H1 (cell line): ENCODE results near the gene VPS26B. TPM values are rescaled to one million over a fixed set of nuclear protein-coding genes. Genes with fewer than 3 reads are reported as not detected.

ENCODE experiments used
- CTBP2 ChIP-seq: IDR thresholded peaks from 2 replicates; pipeline ENCODE4 v1.7.0; 2011; ENCODE audit warnings: borderline replicate concordance, mild to moderate bottlenecking, moderate library complexity, mixed read lengths, low read length; ENCODE audit not compliant: insufficient read depth, insufficient read length
- EGR1 ChIP-seq: IDR thresholded peaks from 2 replicates; pipeline ENCODE4 v1.6.1; 2011; ENCODE audit warnings: low read depth, low read length, borderline replicate concordance
- EP300 ChIP-seq, 2 experiments: IDR thresholded peaks; 1 replicate in 1 of 2; 2 replicates in 1 of 2; pipeline ENCODE4 v1.6.1; 2011 to 2012; ENCODE audit warnings: low read depth in 2 of 2, low read length in 2 of 2, mild to moderate bottlenecking in 2 of 2, borderline replicate concordance in 1 of 2, inconsistent platforms in 1 of 2, moderate library complexity in 1 of 2
- EZH2 ChIP-seq: fragments of 200-600 bp; sonication (generic); IDR thresholded peaks from 2 replicates; pipeline ENCODE4 v1.7.1; 2012; ENCODE audit warnings: low read depth, mild to moderate bottlenecking, moderate library complexity, low read length, inconsistent platforms; ENCODE audit not compliant: severe bottlenecking
- GABPA ChIP-seq: IDR thresholded peaks from 2 replicates; pipeline ENCODE4 v1.6.1; 2011; ENCODE audit warnings: mild to moderate bottlenecking, low read length, moderate library complexity, borderline replicate concordance; ENCODE audit not compliant: insufficient read depth
- JUND ChIP-seq: IDR thresholded peaks from 2 replicates; pipeline ENCODE4 v1.6.1; 2011; ENCODE audit warnings: mild to moderate bottlenecking, improper control_type of control experiment, low read length
- KDM1A ChIP-seq: fragments of 200-600, 300-600 bp; sonication (generic); IDR thresholded peaks from 2 replicates; pipeline ENCODE4 v1.7.1; 2016; ENCODE audit warnings: mild to moderate bottlenecking, low read length, borderline replicate concordance
- MAFK ChIP-seq: IDR thresholded peaks from 2 replicates; pipeline ENCODE4 v1.6.1; 2012; ENCODE audit warnings: low read depth, mild to moderate bottlenecking, improper control_type of control experiment, low read length
- NANOG ChIP-seq: IDR thresholded peaks from 2 replicates; pipeline ENCODE4 v1.6.1; 2011; ENCODE audit warnings: low read length, low read depth, mild to moderate bottlenecking, inconsistent platforms; ENCODE audit not compliant: insufficient read depth, poor library complexity, severe bottlenecking
- RBBP5 ChIP-seq: IDR thresholded peaks from 2 replicates; pipeline ENCODE4 v1.7.1; 2012; ENCODE audit warnings: low read depth, mild to moderate bottlenecking, inconsistent platforms, low read length, moderate library complexity, borderline replicate concordance
- RFX5 ChIP-seq: IDR thresholded peaks from 2 replicates; pipeline ENCODE4 v1.6.1; 2011; ENCODE audit warnings: low read depth, low read length, improper control_type of control experiment, borderline replicate concordance
- SIN3A ChIP-seq, 2 experiments: IDR thresholded peaks in 1 of 2; conservative IDR thresholded peaks in 1 of 2; 2 replicates each; pipeline ENCODE4 v1.6.1; 2011 to 2012; ENCODE audit warnings: low read length in 2 of 2, improper control_type of control experiment in 1 of 2, low read depth in 1 of 2, mild to moderate bottlenecking in 1 of 2
- SIX5 ChIP-seq: IDR thresholded peaks from 2 replicates; pipeline ENCODE4 v1.6.1; 2011; ENCODE audit warnings: mild to moderate bottlenecking, low read depth, low read length
- TBP ChIP-seq: IDR thresholded peaks from 2 replicates; pipeline ENCODE4 v1.6.1; 2011; ENCODE audit warnings: low read depth, low read length, improper control_type of control experiment
- TCF12 ChIP-seq: IDR thresholded peaks from 2 replicates; pipeline ENCODE4 v1.6.1; 2011; ENCODE audit warnings: low read depth, mild to moderate bottlenecking, low read length
- polyA plus RNA-seq, 7 experiments: library from polyadenylated mRNA; depleted of rRNA in 3 of 7; stranded (reverse) in 5 of 7; unstranded in 2 of 7; fragments of >200 nt in 5 of 7; fragments of 200-250 nt in 2 of 7; gene quantifications; 1 replicate in 5 of 7; 2 replicates in 1 of 7; 4 replicates in 1 of 7; pipeline versions ENCODE4 v1.2.1 to v1.2.3, GENCODE V29; 2011 to 2013; ENCODE audit warnings: missing spikeins in 2 of 7, mixed read lengths in 2 of 7
- total RNA-seq: library from RNA; stranded (reverse); fragmentation: NEBNext Ultra II Directional; extraction: Animal tissue kit (Norgen Biotek cat#: 25700); gene quantifications from 2 replicates; pipeline ENCODE4 v1.2.1, GENCODE V29; 2021
- TF ChIP-seq, protein P1 (sequence below): IDR thresholded peaks from 2 replicates; pipeline ENCODE4 v1.6.1; 2012; ENCODE audit warnings: inconsistent platforms

VPS26B gene
- total and polyA plus RNA-seq, 2 of the 8 experiments (the other 6 are each of a cell fraction or from before 2014, with no cell fraction given) = 18.3 to 27.0 TPM

DNA sequence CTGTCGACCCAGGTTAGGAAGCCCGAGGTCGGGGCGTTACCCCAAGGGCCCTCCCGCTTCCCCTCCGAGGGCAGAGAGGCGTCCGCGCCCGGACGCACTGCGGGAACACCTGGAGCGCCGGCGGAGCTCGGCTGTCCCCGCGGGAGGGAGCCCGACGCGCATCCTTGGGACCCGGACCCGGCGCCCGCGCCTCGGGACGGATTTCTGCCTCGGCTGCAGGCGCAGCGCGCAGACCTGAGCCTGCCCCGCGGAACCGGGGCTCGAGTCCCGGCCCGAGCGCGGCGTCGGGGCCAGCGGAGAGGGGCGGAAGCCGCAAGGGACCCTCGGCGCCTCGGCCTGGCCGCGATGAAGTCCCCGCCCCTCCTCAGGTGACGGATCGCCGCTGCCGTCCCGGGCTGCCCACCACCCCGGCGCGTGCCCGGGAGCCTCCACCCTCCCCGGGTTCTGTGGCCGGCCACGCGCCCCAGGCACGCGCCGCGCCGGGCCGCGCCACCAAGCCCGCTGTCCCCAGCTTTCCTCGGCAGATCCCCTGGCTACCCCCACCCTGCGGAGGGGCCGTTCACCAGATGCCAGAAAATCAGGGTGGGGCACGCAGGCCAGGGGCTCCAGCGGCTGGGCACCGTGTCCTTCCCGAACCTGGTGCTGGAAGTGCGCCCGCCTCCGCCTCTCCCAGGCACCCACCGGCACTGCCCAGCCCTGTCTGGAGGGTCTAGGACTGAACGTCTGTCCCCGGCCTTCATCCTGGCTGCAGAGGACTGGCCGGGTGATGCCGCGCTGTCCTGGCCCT lies 52.1 kb downstream of the VPS26B start (continued):
- TF ChIP-seq SIX5 (no peak), SIN3A (conservative IDR thresholded peaks at IDR 0.05 in 1 of 2, IDR thresholded peaks at IDR 0.05 in 1 of 2; ENCODE audit: low read depth in 1 of 2, low read length in 2 of 2) (peak; percentile 45 to 51; a peak in 2 of 4 replicates), TBP (no peak), RFX5 (no peak), RBBP5 (peak; percentile 94; the same call in 1 of the 2 replicates), MAFK (no peak), KDM1A (no peak), NANOG (no peak), JUND (no peak), EZH2 (no peak), GABPA (peak; percentile 40), TCF12 (no peak), EGR1 (no peak), EP300 (IDR thresholded peaks at IDR 0.05; ENCODE audit: borderline replicate concordance in 1 of 2, low read depth in 2 of 2, low read length in 2 of 2) (no peak), CTBP2 (no peak)
- TF ChIP-seq, protein P1, sequence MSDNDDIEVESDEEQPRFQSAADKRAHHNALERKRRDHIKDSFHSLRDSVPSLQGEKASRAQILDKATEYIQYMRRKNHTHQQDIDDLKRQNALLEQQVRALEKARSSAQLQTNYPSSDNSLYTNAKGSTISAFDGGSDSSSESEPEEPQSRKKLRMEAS = no peak
